Iris pigment epithelial cell (primary cell): ENCODE data around the gene IP6K2.

Experiments
- DNase-seq: peaks from one replicate; pipeline ENCODE4 v3.0.0-alpha.2; 2011; ENCODE audit warnings: low read depth

Gene IP6K2

DNA sequence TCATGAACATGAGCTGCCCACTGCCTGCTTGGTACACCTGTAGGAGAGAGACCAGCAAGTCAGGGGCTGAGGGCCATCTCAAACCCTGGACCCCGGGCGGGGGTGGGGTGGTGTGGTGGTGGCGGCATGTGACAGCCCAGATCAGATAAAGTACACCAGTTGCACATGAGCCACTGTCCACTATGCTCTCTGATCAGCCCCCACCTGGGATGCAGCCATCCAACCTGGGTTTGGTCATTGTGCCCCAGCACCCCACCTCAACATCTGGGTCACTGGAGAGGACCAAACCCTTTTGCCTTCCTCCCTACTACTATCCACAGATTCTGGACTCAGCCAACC is 28.3 kb downstream of the IP6K2 start:
- no peak for DNase-seq

DNA sequence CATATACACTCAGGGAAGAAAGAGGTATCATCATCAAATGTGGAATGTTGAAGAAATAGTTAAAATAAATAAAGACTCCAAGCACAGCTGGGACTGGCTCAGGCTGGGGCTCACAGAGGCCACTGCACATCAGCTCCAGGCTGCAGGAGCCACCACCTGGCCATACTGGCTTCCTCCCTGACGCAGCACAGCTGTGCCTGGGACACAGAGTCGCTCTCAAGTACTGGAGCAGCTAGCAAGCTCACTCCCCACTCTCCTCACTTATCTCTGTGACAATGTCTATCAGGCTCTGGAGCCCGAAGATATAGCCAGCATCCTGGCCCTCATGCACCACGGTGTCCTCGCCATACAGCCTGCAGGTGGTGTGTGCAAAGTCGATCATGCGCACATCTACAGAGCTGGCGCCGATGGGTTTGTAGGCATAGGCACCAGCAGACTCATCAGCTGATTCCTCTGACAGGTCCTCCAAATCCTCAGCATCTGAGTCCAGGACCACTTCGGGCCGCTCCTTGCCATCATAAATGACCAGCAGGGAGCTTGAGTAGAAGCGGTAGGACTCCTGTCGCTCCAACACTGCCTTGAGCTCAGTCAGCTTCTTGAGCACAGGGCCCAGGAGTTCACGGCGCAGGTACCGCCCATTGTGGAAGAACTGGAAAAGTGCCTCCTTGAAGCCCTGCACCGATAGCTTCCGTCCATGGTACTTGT is 28.8 kb downstream of the IP6K2 start:
- no peak for DNase-seq

DNA sequence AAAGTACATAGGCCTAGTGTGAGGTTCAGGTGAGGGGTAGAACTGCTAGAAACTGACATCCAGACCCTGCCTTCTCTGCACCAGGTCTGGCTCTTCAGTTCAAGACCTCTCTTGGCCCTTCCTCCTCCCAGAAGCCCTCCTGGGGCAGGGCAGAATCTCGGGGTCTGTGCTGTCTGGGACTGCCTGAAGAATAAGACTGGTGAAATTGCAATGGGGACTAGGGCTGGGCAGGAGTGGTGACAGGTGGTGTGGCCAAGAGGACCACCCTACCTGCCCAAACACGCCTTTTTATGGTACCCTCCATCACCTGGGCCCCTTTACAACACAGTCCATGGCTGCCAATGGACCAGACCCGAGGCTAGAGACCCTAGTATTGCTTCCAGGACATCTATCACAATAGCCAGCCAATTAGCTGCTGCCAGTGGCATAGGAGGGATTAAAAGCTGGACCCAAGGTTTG is 29.8 kb downstream of the IP6K2 start:
- no peak for DNase-seq

DNA sequence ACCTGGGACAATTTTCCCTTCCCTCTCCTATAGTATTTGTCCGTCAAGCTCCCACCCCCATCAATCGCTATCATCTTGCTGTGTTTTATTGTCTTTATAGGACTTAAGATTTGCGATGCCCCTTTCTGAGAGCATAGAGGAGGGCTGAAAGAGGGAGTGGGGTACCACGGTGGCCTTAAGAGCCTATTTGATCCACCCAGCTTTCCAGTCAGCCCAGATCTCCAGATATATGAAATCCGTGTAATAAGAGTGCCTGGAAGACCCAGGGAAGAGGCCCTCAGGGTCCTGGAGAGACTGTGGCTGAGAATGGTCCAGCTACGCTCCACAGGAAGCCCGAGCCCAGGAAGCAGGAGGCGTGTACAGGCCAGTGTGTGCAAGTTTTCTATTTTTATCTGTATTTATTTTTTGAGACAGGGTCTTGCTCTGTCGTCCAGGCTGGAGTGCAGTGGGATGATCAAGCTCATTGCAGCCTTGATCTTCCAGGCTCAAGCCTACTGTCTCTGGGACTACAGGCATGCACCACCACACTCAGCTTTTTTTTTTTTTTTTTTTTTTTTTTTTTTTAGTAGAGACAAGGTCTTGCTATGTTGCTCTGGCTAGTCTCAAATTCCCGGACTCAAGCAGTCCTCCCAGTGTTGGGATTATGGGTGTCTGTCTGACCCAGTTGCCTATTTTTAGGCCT is 30.3 kb downstream of the IP6K2 start:
- DNase-seq: no peak

DNA sequence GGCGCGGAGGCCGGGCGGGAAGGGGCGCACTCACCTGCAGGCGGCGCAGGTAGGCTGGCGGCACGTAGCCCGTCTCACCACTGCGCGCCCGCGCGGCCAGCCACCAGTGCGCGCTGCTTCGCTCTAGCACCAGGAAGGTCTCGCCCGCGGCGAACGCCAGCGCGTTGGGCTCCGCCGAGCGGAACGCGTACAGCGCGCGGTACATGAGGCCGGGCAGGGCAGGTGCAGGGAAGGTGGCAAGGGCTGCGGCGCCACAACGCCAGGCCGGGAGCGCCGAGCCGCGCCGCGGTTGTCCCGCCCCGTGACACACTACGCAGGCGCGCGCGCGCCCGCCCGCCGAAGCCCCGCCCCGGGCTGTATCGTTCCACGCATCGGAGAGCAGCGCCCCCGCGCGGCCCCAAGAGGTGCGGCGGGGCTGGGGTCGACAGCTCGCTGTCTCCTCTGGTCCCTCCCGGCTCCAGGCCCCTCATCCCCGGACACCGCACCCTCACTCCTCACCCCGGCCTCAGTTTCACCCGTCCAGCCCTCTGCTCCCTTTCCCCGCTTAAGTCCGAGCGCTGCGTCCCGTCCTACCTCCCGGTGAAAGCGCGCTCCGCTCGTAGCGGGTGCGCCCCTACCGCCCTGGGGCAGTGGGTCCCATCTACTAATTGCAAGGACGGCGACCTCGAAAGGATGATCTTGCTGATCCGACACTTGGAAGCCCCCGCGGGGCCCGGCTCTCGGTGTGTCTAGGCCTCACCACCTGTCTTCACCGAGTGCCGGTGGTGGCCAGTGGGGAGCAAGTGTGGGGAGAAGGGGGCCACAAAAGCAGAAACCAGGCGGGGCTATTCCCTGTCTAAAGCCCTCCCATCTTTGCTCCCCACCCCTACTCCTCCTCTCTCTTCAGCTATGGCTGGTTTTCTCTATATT is 31.2 kb downstream of the IP6K2 start, which contains the start of gene NCKIPSD:
NCKIPSD (minus strand) TSS at position 313 of the 909 bp plus-strand sequence; CDS start at position 205, 108 bp downstream.
- DNase-seq: peak; percentile 77

DNA sequence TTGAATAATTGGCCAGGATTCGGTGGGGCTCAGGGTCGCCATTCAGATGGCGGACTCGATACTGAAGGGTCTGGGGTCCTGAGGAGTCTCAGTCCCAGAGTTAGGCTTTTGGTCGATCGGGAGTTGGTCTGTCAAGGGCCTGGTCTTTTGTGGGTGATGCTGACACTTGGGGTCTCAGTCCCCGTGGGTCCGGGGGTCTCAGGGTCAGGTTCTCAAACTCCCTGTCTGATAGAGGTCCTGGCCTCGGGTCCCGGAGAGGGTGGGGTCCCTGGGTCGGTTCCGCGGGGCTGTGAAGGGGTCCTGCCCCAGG is 31.8 kb downstream of the IP6K2 start:
- DNase-seq: no peak

DNA sequence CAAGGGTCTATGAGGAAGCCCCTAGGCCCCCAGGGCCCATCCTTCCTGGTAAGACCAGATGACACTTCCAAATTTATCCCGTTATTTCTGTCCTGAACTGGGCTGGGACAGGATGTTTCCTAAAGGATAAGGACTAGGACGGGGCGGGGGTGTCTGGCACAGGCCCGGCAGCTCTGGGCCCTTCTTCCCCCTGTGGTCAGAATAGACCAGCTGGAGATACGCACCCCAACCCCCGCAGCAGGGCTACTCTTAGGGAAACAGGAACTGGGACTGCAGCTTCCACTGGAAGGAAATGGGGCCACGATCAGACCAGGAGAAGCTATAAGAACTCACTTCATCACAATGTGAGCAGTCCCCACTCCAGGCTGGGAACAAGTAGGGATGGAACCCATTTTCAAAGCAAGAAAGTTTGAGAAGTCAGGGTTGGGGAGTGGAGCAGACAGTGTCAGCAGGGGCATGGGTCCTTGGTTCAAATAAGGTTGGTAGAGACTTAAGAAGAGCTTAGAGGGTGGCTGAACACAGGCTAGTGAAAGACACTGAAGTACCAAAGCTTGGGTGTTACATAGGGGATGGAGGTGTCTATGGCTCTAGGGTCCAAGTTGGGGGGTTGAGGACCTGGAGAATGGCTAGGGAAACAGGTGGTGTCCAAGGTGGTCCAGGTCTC is 32.4 kb downstream of the IP6K2 start:
- no peak for DNase-seq

DNA sequence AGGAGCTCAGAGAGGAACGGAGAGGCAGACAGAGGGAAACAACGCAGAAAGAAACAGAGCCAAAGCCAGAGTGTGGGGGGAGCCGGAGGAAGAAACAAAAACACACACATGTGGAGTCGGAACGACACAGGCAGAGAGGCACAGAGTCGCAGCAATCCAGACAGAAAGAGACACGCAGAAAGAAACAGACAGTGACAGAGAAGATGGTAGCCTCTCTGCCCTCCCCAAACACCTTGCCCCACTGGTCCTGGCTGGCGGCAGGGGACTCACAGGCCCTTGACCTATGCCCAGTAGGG is 33.0 kb downstream of the IP6K2 start:
- peak; percentile 22 for DNase-seq

DNA sequence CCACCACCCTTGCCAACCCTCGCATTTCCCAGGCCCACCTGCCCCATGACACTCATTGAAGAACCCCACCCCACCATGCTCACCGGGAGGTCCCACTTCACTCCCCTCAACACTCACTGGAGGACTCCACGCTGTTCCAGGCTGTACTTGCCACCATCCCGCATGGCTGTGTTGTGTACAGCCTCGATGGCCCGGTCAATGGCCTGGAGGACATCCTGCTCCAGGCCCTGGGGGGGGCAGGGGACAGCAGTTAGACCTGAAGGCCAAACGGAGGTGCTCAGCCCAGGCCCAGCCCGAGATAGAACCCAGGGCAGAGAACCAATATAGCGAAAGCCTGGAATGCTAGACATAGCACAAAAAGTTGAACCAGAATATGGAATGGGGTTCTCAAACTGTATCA is 34.2 kb downstream of the IP6K2 start:
- no peak for DNase-seq

DNA sequence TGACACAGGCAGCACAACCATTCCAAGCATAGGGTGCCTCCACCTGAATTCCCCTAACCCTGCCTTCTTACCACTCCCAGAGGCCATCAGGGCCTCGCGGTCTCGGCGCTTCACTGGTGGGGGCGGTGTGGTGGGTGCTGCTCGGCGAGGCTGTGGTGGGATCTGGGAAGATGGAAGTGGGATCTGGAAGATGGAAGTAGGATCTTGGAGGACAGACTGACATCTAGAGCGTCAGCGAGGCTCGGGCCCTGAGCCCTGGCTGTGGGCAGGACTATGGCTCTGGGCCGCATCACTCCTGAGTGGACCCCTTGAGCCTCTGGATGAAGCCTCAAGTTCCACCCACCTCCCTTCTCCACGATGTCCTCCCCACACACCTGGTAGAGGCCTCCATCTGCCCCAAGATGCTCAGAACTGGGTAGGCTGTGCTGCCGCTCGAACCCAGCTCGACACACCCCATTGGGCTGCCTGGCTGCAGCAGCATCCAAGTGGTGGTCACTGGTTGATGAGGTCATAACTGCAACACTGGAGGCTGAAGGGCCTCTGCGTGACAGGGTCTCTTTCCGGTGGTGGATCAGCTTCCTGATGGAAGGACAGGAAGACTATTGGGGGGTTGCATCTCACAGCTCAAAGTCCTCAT is 34.9 kb downstream of the IP6K2 start:
- no peak for DNase-seq

DNA sequence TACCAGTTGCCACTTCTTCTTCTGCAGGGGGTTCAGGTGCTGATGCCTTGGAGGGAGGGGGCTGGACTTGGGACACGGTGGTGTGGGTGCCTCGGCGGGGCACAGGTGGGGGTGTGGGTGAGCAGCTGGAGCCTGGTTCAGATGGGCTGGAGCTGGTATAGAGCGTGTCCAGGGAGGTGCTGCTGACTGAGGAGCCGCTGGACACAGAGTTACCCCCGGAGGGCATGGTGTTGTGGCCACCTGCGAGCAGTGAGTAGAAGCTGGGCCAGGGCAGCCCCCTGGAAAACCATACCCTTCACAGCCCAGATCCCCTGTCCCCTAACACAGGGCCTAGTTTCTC is 35.5 kb downstream of the IP6K2 start:
- no peak for DNase-seq

DNA sequence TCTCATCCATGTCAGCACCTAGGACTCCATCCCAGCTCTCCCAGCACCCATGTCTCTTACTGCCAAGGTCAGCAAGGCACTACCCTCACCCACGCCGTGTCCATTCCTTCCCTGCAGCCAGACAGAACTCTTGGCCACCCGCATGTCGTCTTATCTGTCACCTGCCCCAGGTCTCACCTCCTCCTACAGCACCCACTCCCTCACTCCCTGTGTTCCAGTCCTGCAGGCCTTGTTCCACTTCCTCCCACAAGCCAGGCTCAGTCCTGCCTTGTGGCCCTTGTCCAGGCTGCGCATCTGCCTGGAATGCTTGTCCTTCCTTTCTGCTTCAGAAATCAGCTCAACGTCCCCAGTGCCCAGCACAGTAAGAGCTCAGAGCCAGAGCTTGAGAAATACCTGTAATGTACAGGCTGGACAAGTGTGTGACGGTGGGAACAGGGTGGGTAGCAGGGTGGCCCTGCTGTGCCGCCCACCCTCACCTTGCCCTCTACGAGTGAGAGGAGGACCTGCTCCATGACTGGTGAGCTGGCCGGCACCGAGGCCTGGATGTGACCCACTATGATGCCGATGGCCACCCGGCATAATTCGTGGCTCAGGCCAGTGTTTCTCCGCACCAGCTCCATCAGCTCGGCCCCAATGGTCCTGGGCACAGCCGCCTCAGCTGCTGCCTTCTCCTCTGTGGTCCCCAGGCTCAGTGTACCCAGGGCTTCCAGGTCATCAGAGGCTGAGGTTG is 36.0 kb downstream of the IP6K2 start:
- DNase-seq: no peak

DNA sequence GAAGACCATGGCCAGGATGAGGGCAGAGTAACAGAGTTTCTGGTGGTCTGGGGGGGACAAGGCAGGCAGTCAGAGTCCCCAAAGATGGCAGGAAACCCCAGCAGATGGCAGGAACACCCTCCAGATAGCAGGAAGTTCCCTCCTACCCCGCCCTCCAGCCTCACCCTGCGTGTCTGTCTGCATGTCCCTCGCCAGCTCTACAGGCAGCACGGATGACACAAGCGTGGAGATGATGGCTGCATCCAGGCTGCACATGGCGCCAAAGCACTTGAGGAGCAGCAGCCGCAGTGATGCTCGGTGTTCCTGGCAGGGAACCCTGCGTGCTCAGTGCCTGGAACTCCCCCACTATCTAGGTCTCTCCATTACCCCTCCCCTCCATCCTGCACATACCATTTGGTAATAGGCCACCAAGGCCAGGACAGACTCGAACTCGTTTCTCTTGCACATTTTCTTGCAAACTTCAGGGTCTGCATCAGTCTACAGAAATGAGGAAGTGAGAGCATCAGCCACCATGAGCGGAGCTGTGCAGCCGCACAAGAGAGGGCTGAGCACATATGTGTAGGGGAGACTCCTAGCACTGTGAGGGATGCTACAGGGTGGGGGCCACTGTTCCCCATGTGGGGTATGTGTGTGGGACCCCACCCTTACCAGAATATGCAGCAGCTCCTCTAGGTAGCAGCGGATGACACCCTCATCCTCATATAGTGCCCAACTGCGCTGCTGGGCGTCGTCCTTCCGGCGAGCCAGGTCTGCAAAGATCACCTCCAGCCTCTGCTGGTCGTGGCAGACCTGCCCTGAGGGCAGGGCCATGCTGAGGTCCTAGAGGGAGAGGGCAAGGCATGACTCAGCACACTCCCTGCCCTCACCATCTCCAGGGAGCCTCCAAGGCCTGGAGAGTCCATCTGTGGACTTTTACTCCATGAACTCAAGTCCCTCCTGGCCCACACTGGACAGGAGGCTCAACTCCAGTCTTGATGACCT is 37.3 kb downstream of the IP6K2 start:
- no peak for DNase-seq

DNA sequence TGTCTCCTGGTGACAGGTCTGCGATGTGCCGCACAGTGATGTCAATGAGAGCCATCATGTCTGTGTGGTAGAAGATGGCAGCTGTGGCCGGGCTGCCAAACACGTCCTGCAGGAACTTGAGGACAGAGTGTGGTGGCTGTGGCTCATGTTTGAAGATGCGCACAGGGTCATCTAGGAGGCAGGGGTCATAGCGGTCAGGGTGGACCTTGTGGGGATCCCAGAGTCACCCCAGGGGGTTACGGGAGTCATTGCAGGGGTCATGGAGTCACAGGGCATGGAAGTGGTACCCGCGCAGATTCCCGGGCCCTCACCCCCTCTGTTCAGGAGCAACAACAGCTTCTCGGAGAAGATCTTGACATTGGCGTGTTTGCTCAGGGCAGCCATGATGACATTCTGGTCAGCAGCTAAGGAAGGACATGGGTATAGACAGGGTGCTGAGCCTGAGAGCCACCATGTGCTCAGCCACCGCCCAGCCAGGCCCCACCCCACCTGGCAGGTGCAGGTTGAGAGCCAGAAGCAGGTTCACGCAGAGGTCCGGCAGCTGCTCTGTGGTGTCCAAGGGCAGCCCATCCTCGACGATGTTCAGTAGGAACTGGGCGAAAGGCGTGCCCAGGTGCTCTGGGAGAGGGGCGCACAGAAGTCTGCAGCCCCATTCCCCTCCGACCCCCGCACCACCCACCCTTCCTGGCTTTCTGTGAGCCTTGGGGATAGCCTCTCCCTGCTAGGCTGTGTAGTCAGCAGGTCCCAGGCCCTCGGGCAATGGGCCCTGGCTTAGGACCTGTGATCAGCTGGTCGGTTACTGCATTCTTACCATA is 38.2 kb downstream of the IP6K2 start:
- DNase-seq: no peak

DNA sequence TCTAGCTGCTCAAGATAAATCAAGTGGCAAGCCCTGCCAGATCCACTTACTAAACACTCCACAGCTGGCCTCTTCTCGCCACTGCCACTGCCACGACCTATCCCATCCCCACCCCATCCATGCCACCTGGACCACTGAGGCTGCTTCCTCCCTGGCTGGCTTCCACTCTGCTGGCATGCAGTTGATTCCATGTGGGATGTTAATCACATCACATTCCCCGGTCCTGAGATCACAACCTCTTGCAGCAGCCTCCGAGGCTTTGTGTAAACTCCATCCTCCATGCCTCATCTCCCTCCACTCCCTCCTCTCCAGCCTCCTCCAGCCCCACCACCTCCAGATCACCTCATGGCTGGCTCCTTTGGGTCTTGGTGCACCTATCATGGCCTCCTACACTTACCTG is 39.0 kb downstream of the IP6K2 start:
- peak; percentile 47 for DNase-seq

DNA sequence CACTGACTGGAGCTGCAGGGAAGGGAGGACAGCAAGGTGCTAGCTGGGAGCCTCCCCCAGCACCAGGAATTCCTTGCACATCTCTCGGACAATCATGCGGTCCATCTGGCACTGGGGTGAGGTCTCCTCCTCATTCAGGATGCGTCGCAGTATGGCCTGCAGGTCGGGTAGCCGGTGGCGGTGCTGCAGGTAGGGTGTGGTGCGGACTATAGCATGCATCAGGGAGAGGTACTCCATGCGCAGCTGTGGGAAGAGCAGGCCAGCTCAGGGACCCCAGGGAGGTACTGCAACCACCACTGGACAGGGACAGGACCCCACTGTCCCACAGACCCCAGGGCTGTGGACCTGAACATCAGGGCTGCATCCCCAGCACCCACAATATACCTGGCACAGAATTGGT is 42.5 kb downstream of the IP6K2 start:
- DNase-seq: no peak

DNA sequence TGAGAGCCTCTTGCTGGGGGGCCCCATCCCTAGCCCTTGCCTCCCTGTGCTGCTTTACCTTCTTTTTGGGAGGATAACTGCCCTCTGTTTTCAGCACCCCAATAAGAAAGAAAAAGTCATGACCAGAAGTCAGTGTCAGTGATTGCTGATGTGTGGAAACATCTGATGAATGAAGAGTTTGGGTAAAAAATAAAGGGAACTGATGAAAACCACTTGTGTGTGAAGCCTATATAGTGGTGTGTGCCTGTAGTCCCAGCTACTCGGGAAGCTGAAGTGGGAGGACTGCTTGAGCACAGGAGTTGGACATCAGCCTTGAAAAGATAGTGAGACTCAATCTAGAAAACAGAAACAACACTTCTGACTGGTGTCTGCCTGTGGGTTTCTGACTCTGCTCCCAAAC is 44.5 kb downstream of the IP6K2 start:
- DNase-seq: no peak

DNA sequence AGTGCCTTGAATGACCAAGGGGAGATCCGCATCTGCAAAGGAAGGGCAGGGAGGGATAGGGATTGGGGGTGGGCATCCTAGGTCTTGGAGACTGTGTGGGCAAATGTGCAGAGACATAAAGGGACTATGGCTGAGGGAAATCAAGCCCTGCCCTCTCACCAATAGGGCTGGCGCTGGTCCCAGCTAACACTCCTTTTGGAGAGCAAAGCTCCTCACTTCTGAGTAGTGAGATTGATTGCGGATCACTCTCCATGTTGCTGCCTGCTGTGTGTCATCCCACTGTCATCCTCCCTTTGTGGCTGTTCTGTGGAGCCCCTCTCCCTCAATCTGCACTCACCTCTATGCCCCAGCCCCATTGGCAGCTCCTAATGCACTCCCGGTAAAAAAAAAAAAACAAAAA is 52.1 kb downstream of the IP6K2 start:
- no peak for DNase-seq

DNA sequence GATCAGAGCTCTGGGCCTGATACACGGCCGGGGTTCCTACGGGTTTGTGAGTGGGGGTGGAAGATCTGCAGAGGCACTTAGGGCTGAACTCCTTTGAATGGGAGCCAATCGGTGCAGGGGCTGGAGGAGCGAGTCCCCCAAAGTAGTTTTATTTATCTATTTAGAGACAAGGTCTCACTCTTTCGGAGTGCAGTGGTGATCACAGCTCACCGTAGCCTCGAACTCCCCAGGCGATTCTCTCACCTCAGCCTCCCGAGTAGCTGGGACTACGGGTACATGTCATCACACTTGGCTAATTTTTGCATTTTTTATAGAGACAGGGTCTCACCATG is 52.7 kb downstream of the IP6K2 start:
- no peak for DNase-seq
